ENCODE results near the gene GALNT17.

GRCh38 chr7:71409550-71410157 lies 277.7 kb downstream of the GALNT17 start:
- TF ChIP-seq CTCF (conservative IDR thresholded peaks at IDR 0.05) (no peak), EZH2 (IDR thresholded peaks at IDR 0.05; ENCODE audit: low read depth) (no peak)
